Spinal cord (tissue), 10 donors: ENCODE data around the gene CDR2L. TPM values are rescaled to one million over a fixed set of nuclear protein-coding genes. Genes with fewer than 3 reads are reported as not detected.
"Not testable (repeated sequence)": the region's sequence is repeated elsewhere in the genome, so short reads cannot be mapped to it uniquely, and the experiment has no call there.

Source experiments
- DNase-seq, 6 donors: peaks; one replicate each; pipeline versions ENCODE4 v3.0.0 to v3.0.0-alpha.2; 2013 to 2015; ENCODE audit warnings: low spot score in 6 of 6, low read depth in 4 of 6
- H3K27ac ChIP-seq: one replicate; pipeline ENCODE4 v1.5.1; 2013; ENCODE audit warnings: low read depth, low read length, control low read depth
- H3K27me3 ChIP-seq: one replicate; pipeline ENCODE4 v1.6.1; 2013; ENCODE audit warnings: low read length; ENCODE audit not compliant: control insufficient read depth, insufficient read depth
- H3K36me3 ChIP-seq: one replicate; pipeline ENCODE4 v1.6.1; 2013; ENCODE audit warnings: low read length; ENCODE audit not compliant: control insufficient read depth, insufficient read depth
- H3K4me1 ChIP-seq: one replicate; pipeline ENCODE4 v1.6.1; 2013; ENCODE audit warnings: low read length; ENCODE audit not compliant: control insufficient read depth, insufficient read depth
- H3K4me3 ChIP-seq: one replicate; pipeline ENCODE4 v1.5.1; 2013; ENCODE audit warnings: low read depth, low read length, control low read depth
- H3K9me3 ChIP-seq: one replicate; pipeline ENCODE4 v1.6.1; 2013; ENCODE audit warnings: low read length; ENCODE audit not compliant: control insufficient read depth, insufficient read depth
- WGBS: methylation state at CpG from one replicate; pipeline ENCODE4 v1.1.5; 2013; ENCODE audit warnings: missing lambda C conversion rate; ENCODE audit not compliant: insufficient coverage; 5-methylcytosine and 5-hydroxymethylcytosine counted together
- polyA plus RNA-seq, 2 donors: library from polyadenylated mRNA; unstranded; fragments of 120-200 nt; gene quantifications; one replicate each; pipeline ENCODE4 v1.2.1, GENCODE V29; 2013; ENCODE audit not compliant: insufficient read length in 2 of 2
- total RNA-seq, 2 donors: library from RNA; depleted of rRNA in 1 of 2; stranded (reverse); fragments of 120-200 nt in 1 of 2; fragments of >200 nt in 1 of 2; gene quantifications; one replicate each; pipeline versions ENCODE4 v1.2.3 to v1.2.4, GENCODE V29; 2013 to 2014
- donor health status: healthy.

CDR2L gene
- total and polyA plus RNA-seq, 4 donors: 7.3 to 25.4 (median 16.1) TPM

DNA sequence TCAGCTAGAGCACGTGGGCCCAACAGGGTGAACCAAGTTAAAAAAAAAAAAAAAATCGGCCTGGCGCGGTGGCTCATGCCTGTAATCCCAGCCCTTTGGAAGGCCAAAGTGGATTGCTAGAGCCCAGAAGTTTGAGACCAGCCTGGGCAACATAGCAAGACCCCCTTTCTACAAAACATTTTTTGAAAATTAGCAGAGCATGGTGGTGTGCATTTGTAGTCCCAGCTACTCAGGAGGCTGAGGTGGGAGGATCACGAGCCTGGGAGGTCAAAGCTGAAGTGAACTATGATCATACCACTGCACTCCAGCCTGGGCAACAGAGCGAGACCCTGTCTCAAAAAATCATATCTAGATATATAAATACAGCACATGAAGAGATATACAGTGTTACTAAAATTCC, 18.7 kb downstream of the CDR2L start:
- not testable (repeated sequence) for H3K27ac ChIP-seq, DNase-seq, H3K27me3 ChIP-seq, H3K4me1 ChIP-seq, H3K9me3 ChIP-seq, H3K4me3 ChIP-seq
- 100% methylated on average over 2 of the region's 6 CpGs for WGBS
- H3K36me3 ChIP-seq: peaks cover 58% of the 10 kb centered on the region

DNA sequence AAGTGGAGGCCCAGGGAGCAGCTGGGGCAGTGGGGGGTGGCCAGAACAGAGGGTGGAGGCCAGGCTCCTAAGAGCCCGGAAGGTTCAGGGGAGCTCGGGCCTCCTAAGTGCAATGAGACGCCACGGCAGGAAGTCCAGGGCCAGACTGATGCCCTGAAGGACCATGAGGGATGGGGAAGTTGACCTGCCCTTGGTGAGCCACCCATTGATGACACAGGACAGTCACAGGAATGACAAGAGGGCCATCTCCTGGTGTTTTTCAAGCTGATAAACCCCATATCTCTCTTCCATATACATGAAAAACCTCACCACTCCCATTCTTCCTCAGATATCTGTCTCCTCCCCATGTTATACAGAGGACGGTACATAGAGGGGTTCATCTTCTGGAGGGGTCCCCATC, 19.2 kb downstream of the CDR2L start:
- Histone ChIP-seq H3K4me1 (peaks cover 6% of the 10 kb centered on the region), H3K36me3 (peaks cover 52% of the 10 kb centered on the region), H3K4me3 (no peak overlapping the region), H3K9me3 (no peaks in the 10 kb centered on the region), H3K27me3 (no peaks in the 10 kb centered on the region), H3K27ac (no peak overlapping the region)
- DNase-seq: no peak
- 85% methylated on average over 3 of the region's 5 CpGs for WGBS

DNA sequence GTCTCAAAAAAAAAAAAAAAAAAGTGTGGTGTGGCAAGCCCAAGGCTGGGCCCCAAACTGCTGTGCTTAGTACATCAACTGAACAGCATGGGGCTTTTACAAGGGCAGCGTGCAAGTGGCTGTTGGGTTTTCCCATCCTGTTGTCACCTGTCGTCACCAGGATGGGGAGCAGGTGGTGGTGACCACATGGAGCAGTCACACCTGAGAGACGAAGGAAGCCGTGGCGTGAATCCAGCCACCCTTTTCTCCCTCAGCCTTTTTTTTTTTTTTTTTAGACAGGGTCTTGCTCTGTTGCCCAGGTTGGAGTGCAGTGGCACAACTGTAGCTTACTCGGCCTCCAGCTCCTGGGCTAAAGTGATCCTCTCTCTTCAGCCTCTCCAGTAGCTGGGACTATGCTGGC, 20.9 kb downstream of the CDR2L start:
- peaks cover 35% of the 10 kb centered on the region for H3K36me3 ChIP-seq
- H3K4me3 ChIP-seq: no peak overlapping the region
- 79% methylated on average over 4 of the region's 6 CpGs for WGBS
- H3K4me1 ChIP-seq: peaks cover 13% of the 10 kb centered on the region
- no peak overlapping the region for H3K27ac ChIP-seq
- no peak for DNase-seq
- H3K27me3 ChIP-seq: no peaks in the 10 kb centered on the region
- H3K9me3 ChIP-seq: no peaks in the 10 kb centered on the region

DNA sequence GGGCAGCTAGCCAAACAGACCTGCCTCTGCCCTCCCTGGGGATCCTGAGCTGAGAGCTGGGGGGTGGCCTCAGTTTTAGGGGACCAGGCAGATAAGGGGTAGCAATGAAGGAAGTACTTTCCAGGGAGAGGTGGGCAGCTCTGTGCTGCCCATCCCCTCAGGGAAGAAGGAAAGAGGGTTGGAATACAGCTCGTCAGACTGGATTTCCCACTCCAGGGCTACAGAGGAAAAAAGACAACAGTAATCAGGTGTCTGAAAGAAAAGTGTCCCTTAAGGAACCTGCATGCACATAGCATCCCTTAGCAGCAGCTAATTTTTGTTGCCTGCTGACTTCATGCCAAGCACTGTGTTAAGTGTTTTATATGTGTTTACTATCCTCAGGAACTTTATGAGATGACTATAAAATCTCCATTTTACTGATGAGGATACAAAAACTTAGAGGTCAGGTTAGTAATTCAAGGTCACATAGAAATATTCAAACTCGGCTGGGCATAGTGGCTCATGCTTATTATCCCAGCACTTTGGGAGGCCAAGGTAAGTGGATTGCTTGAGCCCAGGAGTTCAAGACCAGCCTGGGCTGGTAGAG, 21.8 kb downstream of the CDR2L start:
- H3K27me3 ChIP-seq: no peaks in the 10 kb centered on the region
- H3K4me3 ChIP-seq: no peak overlapping the region
- peaks cover 26% of the 10 kb centered on the region for H3K36me3 ChIP-seq
- no peak for DNase-seq
- no peaks in the 10 kb centered on the region for H3K9me3 ChIP-seq
- peaks cover 13% of the 10 kb centered on the region for H3K4me1 ChIP-seq
- WGBS: 67% methylated on average over 1 of the region's 2 CpGs
- no peak overlapping the region for H3K27ac ChIP-seq

DNA sequence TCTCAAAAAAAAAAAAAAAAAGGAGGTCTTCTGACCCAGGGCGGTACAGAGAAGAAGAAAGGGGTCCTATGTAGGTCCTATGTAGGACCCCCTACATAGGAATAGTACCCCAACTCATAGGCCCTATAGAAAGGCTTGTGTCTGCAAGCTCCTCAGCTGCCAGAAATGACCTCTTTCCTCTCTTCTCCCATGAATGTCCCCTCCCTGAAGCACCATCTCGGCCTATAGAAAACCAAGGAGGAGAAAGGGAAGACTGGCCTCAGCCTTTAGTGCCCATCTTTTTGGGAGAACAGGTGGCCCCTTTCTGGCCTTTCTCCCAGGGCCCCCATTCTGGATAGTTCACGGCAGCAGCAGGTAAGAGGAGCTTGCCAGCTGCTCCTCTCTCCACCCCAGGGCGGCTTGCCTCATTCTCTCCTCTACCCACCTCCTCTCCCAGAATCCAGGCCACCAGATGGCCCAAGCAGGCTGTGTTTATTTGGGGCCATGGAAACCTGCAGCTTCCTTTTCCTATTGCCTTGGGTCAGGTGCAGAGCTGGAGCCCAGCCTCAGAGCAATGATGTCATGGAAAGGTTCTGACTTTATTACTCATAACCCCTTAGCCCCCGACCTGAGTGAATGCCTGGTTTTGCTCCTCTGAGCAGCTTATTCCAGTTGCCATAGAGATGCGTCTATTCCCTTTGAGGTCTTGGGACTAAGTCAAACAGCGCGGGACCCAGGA, 23.4 kb downstream of the CDR2L start:
- Histone ChIP-seq H3K27me3 (no peaks in the 10 kb centered on the region), H3K27ac (peak overlapping the region; percentile 97), H3K9me3 (no peaks in the 10 kb centered on the region), H3K4me1 (peaks cover 16% of the 10 kb centered on the region), H3K36me3 (peaks cover 13% of the 10 kb centered on the region), H3K4me3 (peak overlapping the region; percentile 82)
- 60% methylated on average over 5 of the region's 8 CpGs for WGBS
- DNase-seq: peak in 2 of 6 donors; percentile 36 to 50

DNA sequence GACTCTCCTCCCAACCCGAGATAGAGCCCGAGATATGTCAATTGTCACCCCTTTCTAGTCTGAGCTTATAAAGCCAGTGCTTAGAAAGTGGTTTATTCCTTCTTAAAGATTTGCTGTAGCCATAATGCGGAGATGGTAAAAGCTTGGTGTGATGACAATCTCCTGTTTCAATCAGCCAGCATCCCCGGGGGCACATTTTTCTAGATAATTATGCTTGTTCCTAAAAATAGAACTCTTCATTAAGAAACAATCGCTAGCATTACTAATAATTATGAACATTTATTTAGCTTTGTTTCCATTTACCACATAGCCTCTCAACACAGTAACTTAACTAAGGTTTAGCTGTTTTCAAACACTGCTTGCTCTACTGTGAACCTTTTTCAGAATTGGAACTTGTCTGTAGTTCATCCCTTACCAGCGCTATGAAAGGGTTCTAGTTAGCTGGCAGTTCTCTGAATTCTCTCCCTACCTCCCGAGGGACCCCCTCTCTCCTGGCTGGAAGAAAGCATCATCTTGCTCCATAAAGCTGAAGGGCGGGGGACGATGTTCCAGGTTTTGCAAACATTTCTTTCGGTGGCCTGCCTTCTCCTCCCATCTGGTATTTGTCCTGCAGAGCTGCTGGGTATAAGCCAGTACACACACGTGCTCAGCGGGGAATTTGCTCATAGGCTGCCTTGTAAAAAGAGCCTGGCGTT, 24.1 kb downstream of the CDR2L start:
- WGBS: 10% methylated on average over 8 of the region's 13 CpGs

DNA sequence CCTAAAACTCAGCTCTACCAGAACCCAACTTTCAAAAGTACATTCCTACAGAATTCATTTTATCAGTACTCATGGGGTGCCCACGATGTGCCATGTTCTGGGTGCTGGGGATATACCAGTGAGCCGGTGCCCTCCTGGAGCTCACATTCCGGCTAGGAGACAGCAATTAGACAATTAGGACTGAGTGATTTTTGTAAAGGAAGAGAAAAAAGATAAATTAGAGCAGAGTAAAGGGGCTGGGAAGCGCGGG, 24.6 kb downstream of the CDR2L start:
- no peak for DNase-seq
- H3K4me1 ChIP-seq: peaks cover 16% of the 10 kb centered on the region
- H3K27ac ChIP-seq: peak overlapping the region; percentile 97
- H3K4me3 ChIP-seq: peak overlapping the region; percentile 82
- WGBS: 16% methylated on average over 5 of the region's 5 CpGs
- no peaks in the 10 kb centered on the region for H3K9me3 ChIP-seq
- peaks cover 13% of the 10 kb centered on the region for H3K36me3 ChIP-seq
- H3K27me3 ChIP-seq: no peaks in the 10 kb centered on the region

More for the DNA sequence above, 24.1 kb downstream of the CDR2L start:
- peak overlapping the region; percentile 82 for H3K4me3 ChIP-seq
- peaks cover 16% of the 10 kb centered on the region for H3K4me1 ChIP-seq
- peaks cover 12% of the 10 kb centered on the region for H3K36me3 ChIP-seq
- DNase-seq: peak in 4 of 6 donors; percentile 25 to 86 (median 64)
- H3K27me3 ChIP-seq: no peaks in the 10 kb centered on the region
- H3K9me3 ChIP-seq: no peaks in the 10 kb centered on the region
- peak overlapping the region; percentile 97 for H3K27ac ChIP-seq

DNA sequence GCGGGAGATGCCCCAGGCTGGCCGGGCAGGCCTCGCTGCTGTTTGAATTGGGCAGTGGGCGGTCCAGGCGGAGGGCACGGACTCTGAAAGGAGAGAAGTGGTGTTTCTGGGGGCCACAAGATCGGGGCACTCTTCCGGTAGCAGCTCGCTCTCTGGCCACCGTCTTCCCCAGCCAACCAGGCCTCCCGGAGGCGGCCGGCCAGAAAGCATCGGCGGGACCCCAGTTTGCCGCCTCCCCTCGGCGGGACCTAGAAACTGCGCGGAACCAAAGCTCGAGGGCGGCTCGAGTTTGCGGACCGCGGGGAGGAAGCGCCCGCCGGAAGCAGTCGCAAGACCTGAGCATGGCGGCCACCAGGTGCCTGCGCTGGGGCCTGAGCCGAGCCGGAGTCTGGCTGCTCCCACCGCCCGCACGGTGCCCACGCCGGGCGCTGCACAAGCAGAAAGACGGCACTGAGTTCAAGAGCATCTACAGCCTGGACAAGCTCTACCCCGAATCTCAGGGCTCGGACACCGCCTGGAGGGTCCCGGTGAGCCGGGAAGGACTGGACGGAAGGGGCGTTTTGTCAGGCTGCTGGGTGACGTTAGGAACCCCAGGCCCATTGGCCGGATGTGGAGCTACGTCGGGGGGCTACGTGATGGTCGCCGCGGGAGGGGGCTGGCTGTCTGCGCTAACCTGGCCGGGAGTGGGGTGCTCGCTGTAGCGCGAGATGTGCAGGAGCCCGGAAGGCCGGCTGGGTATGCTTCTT, 25.1 kb downstream of the CDR2L start, which contains the start of gene MRPL58:
Gene MRPL58 (plus strand): TSS at position 325 of the 746 bp plus-strand sequence. CDS start 17 bp downstream, at position 342.
- H3K27me3 ChIP-seq: no peaks in the 10 kb centered on the region
- DNase-seq: peak in 4 of 6 donors; percentile 78 to 96 (median 88)
- H3K36me3 ChIP-seq: peaks cover 14% of the 10 kb centered on the region
- WGBS: 0% methylated on average over 63 of the region's 63 CpGs
- H3K4me1 ChIP-seq: peaks cover 16% of the 10 kb centered on the region
- H3K9me3 ChIP-seq: no peaks in the 10 kb centered on the region
- H3K4me3 ChIP-seq: peak within 1 kb of the TSS; percentile 82
- H3K27ac ChIP-seq: peak within 1 kb of the TSS; percentile 97

DNA sequence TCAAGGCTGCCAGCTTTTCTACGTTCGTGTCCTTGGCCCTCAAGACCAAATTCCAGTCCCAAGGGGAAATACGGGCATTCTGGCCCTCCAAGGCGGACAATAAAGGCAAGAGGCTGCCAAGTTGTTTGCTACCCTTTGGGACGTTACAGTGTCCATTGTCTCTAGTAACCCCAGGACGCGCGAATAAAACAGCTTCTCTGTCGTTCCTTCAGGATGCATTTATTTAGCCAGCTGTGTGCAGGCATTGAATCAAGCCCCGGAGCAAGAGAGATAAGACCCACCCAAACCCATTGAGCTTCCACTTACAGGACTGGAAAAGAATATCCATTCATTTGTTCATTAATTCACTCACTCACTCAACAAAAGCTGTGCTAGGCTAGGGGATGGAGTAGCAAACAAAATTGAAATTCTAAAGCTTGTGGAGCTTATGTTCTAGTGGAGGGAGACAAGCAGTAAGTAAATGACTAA, 25.7 kb downstream of the CDR2L start:
- peak overlapping the region; percentile 82 for H3K4me3 ChIP-seq
- no peaks in the 10 kb centered on the region for H3K27me3 ChIP-seq
- H3K27ac ChIP-seq: peak overlapping the region; percentile 97
- peaks cover 16% of the 10 kb centered on the region for H3K4me1 ChIP-seq
- peaks cover 12% of the 10 kb centered on the region for H3K36me3 ChIP-seq
- peak in 1 of 6 donors; percentile 40 for DNase-seq
- WGBS: 1% methylated on average over 10 of the region's 10 CpGs
- H3K9me3 ChIP-seq: no peaks in the 10 kb centered on the region
